Body of pancreas (tissue), 4 donors: ENCODE data around the gene GADD45B.

Experiments
- POLR2A ChIP-seq, 3 donors: fragments of 450-650 bp; IDR thresholded peaks; one replicate each; pipeline ENCODE4 v1.6.1; 2016; ENCODE audit warnings: antibody characterized with exemption in 3 of 3, mild to moderate bottlenecking in 2 of 3
- TF ChIP-seq, protein P1 (sequence below), 7 experiments: fragments of 450-650 bp in 4 of 7; fragments of 200-600 bp in 3 of 7; sonication (generic) in 3 of 7; IDR thresholded peaks; one replicate each; pipeline ENCODE4 v1.5.1; 2016 to 2019; ENCODE audit warnings: antibody characterized with exemption in 7 of 7

DNA sequence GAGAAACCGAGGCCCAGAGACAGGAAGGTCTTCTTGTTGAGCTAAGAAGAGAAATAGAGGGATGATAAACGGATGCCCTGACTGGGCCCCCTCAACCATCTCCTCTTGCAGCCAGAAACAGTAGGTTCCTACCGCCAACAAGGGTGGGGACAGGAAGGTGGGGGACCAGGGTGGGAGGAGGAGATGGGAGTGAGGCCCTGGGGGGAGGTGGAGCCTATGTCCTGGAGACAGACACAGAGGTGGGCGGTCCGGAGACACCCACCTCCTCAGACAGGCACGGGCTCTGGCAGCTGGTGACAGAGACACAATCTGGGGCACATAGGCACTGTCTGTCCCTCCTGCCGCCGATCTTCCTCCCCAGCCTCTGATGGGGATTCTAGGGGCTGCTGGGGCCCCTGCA lies 16.9 kb downstream of the GADD45B start:
- TF ChIP-seq, protein P1, sequence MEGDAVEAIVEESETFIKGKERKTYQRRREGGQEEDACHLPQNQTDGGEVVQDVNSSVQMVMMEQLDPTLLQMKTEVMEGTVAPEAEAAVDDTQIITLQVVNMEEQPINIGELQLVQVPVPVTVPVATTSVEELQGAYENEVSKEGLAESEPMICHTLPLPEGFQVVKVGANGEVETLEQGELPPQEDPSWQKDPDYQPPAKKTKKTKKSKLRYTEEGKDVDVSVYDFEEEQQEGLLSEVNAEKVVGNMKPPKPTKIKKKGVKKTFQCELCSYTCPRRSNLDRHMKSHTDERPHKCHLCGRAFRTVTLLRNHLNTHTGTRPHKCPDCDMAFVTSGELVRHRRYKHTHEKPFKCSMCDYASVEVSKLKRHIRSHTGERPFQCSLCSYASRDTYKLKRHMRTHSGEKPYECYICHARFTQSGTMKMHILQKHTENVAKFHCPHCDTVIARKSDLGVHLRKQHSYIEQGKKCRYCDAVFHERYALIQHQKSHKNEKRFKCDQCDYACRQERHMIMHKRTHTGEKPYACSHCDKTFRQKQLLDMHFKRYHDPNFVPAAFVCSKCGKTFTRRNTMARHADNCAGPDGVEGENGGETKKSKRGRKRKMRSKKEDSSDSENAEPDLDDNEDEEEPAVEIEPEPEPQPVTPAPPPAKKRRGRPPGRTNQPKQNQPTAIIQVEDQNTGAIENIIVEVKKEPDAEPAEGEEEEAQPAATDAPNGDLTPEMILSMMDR (IDR thresholded peaks at IDR 0.05), result no peak
- no peak for TF ChIP-seq POLR2A (IDR thresholded peaks at IDR 0.05)
